ENCODE data around the gene ZBTB16.

The ZBTB16 gene

GRCh38 chr11:114154271-114155047, 94.9 kb downstream of the ZBTB16 start:
- DNase-seq = no peak

- no peak for DNase-seq
Observed at GRCh38 chr11:114155116-114155515, 95.6 kb downstream of the ZBTB16 start.

- DNase-seq = no peak
Observed at GRCh38 chr11:114156131-114156581, 96.6 kb downstream of the ZBTB16 start.

- DNase-seq = no peak
Observed at GRCh38 chr11:114156782-114157181, 97.3 kb downstream of the ZBTB16 start.

GRCh38 chr11:114157476-114158050, 98.1 kb downstream of the ZBTB16 start:
- no peak for DNase-seq

GRCh38 chr11:114158421-114158820, 98.9 kb downstream of the ZBTB16 start:
- DNase-seq = no peak

GRCh38 chr11:114158886-114159285, 99.4 kb downstream of the ZBTB16 start:
- peak; percentile 38 for DNase-seq

- DNase-seq = no peak
Observed at GRCh38 chr11:114159320-114159719, 99.8 kb downstream of the ZBTB16 start.

GRCh38 chr11:114159802-114160632, 100.5 kb downstream of the ZBTB16 start:
- peak; percentile 98 for DNase-seq

- no peak for DNase-seq
Observed at GRCh38 chr11:114160894-114161293, 101.4 kb downstream of the ZBTB16 start.

GRCh38 chr11:114161486-114162250, 102.2 kb downstream of the ZBTB16 start:
- DNase-seq = no peak

- peak; percentile 99 for DNase-seq
Observed at GRCh38 chr11:114162719-114163123, 103.2 kb downstream of the ZBTB16 start.

GRCh38 chr11:114163229-114163631, 103.7 kb downstream of the ZBTB16 start:
- DNase-seq = peak; percentile 79

- no peak for DNase-seq
Observed at GRCh38 chr11:114163830-114164401, 104.4 kb downstream of the ZBTB16 start.

GRCh38 chr11:114164546-114164945, 105.0 kb downstream of the ZBTB16 start:
- DNase-seq = no peak

GRCh38 chr11:114165326-114166230, 106.1 kb downstream of the ZBTB16 start:
- DNase-seq = no peak

- no peak for DNase-seq
Observed at GRCh38 chr11:114166362-114166761, 106.9 kb downstream of the ZBTB16 start.

- peak; percentile 89 for DNase-seq
Observed at GRCh38 chr11:114166897-114167323, 107.4 kb downstream of the ZBTB16 start.

- no peak for DNase-seq
Observed at GRCh38 chr11:114167355-114167754, 107.8 kb downstream of the ZBTB16 start.

- DNase-seq = no peak
Observed at GRCh38 chr11:114167771-114168448, 108.4 kb downstream of the ZBTB16 start.

Measured in fibroblast of skin of abdomen (primary cell).